ENCODE measurements around the gene ZNF37A. TPM values are rescaled to one million over a fixed set of nuclear protein-coding genes. Genes with fewer than 3 reads are reported as not detected.
"Not testable (repeated sequence)": the region's sequence is repeated elsewhere in the genome, so short reads cannot be mapped to it uniquely, and the experiment has no call there.

The ZNF37A gene
- polyA plus RNA-seq, 3 donors from 2014 or later, result 0.77 to 5.1 (median 1.8) TPM

GRCh38 chr10:38102880-38103279 lies 8.7 kb downstream of the ZNF37A start:
- no peak overlapping the region for H3K27ac Mint-ChIP-seq
- H3K36me3 Mint-ChIP-seq, result peaks cover 85 to 95% (median 93%) of the 10 kb centered on the region in 3 donors
- peaks cover 28 to 57% (median 48%) of the 10 kb centered on the region in 6 donors for H3K9me3 Mint-ChIP-seq
- peaks cover 6 to 33% of the 10 kb centered on the region in 2 donors for H3K4me1 Mint-ChIP-seq
- DNase-seq, result no peak
- peaks cover 0 to 2% (median 0%) of the 10 kb centered on the region in 3 donors for H3K27me3 Mint-ChIP-seq (ENCODE audit: low read depth in 3 of 3)
- no peak overlapping the region for H3K4me3 Mint-ChIP-seq

GRCh38 chr10:38103756-38104155 lies 9.6 kb downstream of the ZNF37A start:
- Mint-ChIP-seq H3K9me3 (peaks cover 34 to 65% (median 57%) of the 10 kb centered on the region in 6 donors), H3K36me3 (peaks cover 87 to 89% (median 88%) of the 10 kb centered on the region in 3 donors), H3K4me3 (no peak overlapping the region), H3K4me1 (peaks cover 0 to 24% of the 10 kb centered on the region in 2 donors), H3K27ac (no peak overlapping the region), H3K27me3 (ENCODE audit: low read depth in 3 of 3) (peaks cover 0 to 2% (median 0%) of the 10 kb centered on the region in 3 donors)
- DNase-seq, result no peak

- no peak for DNase-seq
- Mint-ChIP-seq H3K36me3 (peaks cover 55 to 66% (median 63%) of the 10 kb centered on the region in 3 donors), H3K4me3 (no peak overlapping the region)
Observed at GRCh38 chr10:38112159-38112558, 18.0 kb downstream of the ZNF37A start.

GRCh38 chr10:38118072-38118807 lies 24.1 kb downstream of the ZNF37A start:
- Mint-ChIP-seq H3K9me3 (peaks cover 61 to 98% (median 94%) of the 10 kb centered on the region in 6 donors), H3K27me3 (ENCODE audit: low read depth in 3 of 3) (peaks cover 0 to 1% (median 0%) of the 10 kb centered on the region in 3 donors), H3K36me3 (peaks cover 62 to 67% (median 63%) of the 10 kb centered on the region in 3 donors), H3K4me3 (no peak overlapping the region), H3K4me1 (peaks cover 0 to 2% of the 10 kb centered on the region in 2 donors), H3K27ac (no peak overlapping the region)
- no peak for DNase-seq

More at GRCh38 chr10:38112159-38112558, 18.0 kb downstream of the ZNF37A start:
- Mint-ChIP-seq H3K4me1 (no peaks in the 10 kb centered on the region), H3K27ac (no peak overlapping the region), H3K9me3 (peaks cover 46 to 98% (median 91%) of the 10 kb centered on the region in 6 donors), H3K27me3 (ENCODE audit: low read depth in 3 of 3) (no peaks in the 10 kb centered on the region)

GRCh38 chr10:38119038-38119437 lies 24.9 kb downstream of the ZNF37A start:
- H3K4me1 Mint-ChIP-seq, result peaks cover 0 to 2% of the 10 kb centered on the region in 2 donors
- peaks cover 63 to 99% (median 96%) of the 10 kb centered on the region in 6 donors for H3K9me3 Mint-ChIP-seq
- peaks cover 0 to 1% (median 0%) of the 10 kb centered on the region in 3 donors for H3K27me3 Mint-ChIP-seq (ENCODE audit: low read depth in 3 of 3)
- no peak overlapping the region for H3K27ac Mint-ChIP-seq
- no peak for DNase-seq
- H3K4me3 Mint-ChIP-seq, result no peak overlapping the region
- peaks cover 61 to 68% (median 62%) of the 10 kb centered on the region in 3 donors for H3K36me3 Mint-ChIP-seq

- Mint-ChIP-seq H3K9me3 (peaks cover 35 to 97% (median 89%) of the 10 kb centered on the region in 6 donors), H3K36me3 (peaks cover 13 to 29% (median 25%) of the 10 kb centered on the region in 3 donors), H3K27ac (no peak overlapping the region), H3K4me1 (peaks cover 0 to 1% of the 10 kb centered on the region in 2 donors), H3K27me3 (ENCODE audit: low read depth in 3 of 3) (peaks cover 0 to 2% (median 1%) of the 10 kb centered on the region in 3 donors), H3K4me3 (no peak overlapping the region)
- no peak for DNase-seq
Observed at GRCh38 chr10:38127812-38128211, 33.7 kb downstream of the ZNF37A start.

GRCh38 chr10:38143587-38143986 lies 49.5 kb downstream of the ZNF37A start:
- peaks cover 0 to 7% (median 0%) of the 10 kb centered on the region in 3 donors for H3K36me3 Mint-ChIP-seq
- H3K9me3 Mint-ChIP-seq, result peaks cover 6 to 65% (median 46%) of the 10 kb centered on the region in 6 donors
- H3K4me1 Mint-ChIP-seq, result no peaks in the 10 kb centered on the region
- peaks cover 3 to 5% (median 4%) of the 10 kb centered on the region in 3 donors for H3K27me3 Mint-ChIP-seq (ENCODE audit: low read depth in 3 of 3)
- no peak for DNase-seq
- no peak overlapping the region for H3K27ac Mint-ChIP-seq
- no peak overlapping the region for H3K4me3 Mint-ChIP-seq

GRCh38 chr10:38146579-38147333 lies 52.6 kb downstream of the ZNF37A start:
- H3K36me3 Mint-ChIP-seq, result peaks cover 0 to 3% (median 0%) of the 10 kb centered on the region in 3 donors
- H3K4me3 Mint-ChIP-seq, result no peak overlapping the region
- peaks cover 6 to 52% (median 36%) of the 10 kb centered on the region in 6 donors for H3K9me3 Mint-ChIP-seq
- H3K27ac Mint-ChIP-seq, result no peak overlapping the region
- H3K4me1 Mint-ChIP-seq, result no peaks in the 10 kb centered on the region
- peaks cover 0 to 4% (median 3%) of the 10 kb centered on the region in 3 donors for H3K27me3 Mint-ChIP-seq (ENCODE audit: low read depth in 3 of 3)
- DNase-seq, result no peak

GRCh38 chr10:38147686-38148085 lies 53.5 kb downstream of the ZNF37A start:
- Mint-ChIP-seq H3K27ac (no peak overlapping the region), H3K27me3 (ENCODE audit: low read depth in 3 of 3) (peaks cover 0 to 4% (median 3%) of the 10 kb centered on the region in 3 donors), H3K36me3 (peaks cover 0 to 3% (median 0%) of the 10 kb centered on the region in 3 donors), H3K4me1 (no peaks in the 10 kb centered on the region), H3K4me3 (no peak overlapping the region), H3K9me3 (peaks cover 6 to 50% (median 31%) of the 10 kb centered on the region in 6 donors)
- no peak for DNase-seq

- H3K27me3 Mint-ChIP-seq (ENCODE audit: low read depth in 3 of 3); H3K4me3 Mint-ChIP-seq; H3K27ac Mint-ChIP-seq; DNase-seq; H3K4me1 Mint-ChIP-seq; H3K36me3 Mint-ChIP-seq: not testable (repeated sequence)
- peaks cover 10 to 31% (median 24%) of the 10 kb centered on the region in 6 donors for H3K9me3 Mint-ChIP-seq
Observed at GRCh38 chr10:38150891-38151463, 56.8 kb downstream of the ZNF37A start.

- no peak overlapping the region for H3K27ac Mint-ChIP-seq
- H3K4me3 Mint-ChIP-seq, result no peak overlapping the region
- H3K9me3 Mint-ChIP-seq, result peaks cover 15 to 44% (median 32%) of the 10 kb centered on the region in 6 donors
- no peak for DNase-seq
- H3K4me1 Mint-ChIP-seq, result no peaks in the 10 kb centered on the region
- H3K36me3 Mint-ChIP-seq, result peaks cover 0 to 9% (median 3%) of the 10 kb centered on the region in 3 donors
- H3K27me3 Mint-ChIP-seq (ENCODE audit: low read depth in 3 of 3), result peaks cover 0 to 2% (median 0%) of the 10 kb centered on the region in 3 donors
Observed at GRCh38 chr10:38156416-38157269, 62.5 kb downstream of the ZNF37A start.

- no peak for DNase-seq
- no peak overlapping the region for H3K4me3 Mint-ChIP-seq
- no peak overlapping the region for H3K27ac Mint-ChIP-seq
- H3K36me3 Mint-ChIP-seq, result peaks cover 0 to 9% (median 3%) of the 10 kb centered on the region in 3 donors
- peaks cover 15 to 48% (median 34%) of the 10 kb centered on the region in 6 donors for H3K9me3 Mint-ChIP-seq
- H3K27me3 Mint-ChIP-seq (ENCODE audit: low read depth in 3 of 3), result peaks cover 0 to 2% (median 0%) of the 10 kb centered on the region in 3 donors
- H3K4me1 Mint-ChIP-seq, result no peaks in the 10 kb centered on the region
Observed at GRCh38 chr10:38157270-38157685, 63.1 kb downstream of the ZNF37A start.

- Mint-ChIP-seq H3K4me1 (no peaks in the 10 kb centered on the region), H3K27ac (no peak overlapping the region), H3K36me3 (peaks cover 0 to 9% (median 3%) of the 10 kb centered on the region in 3 donors), H3K27me3 (ENCODE audit: low read depth in 3 of 3) (no peaks in the 10 kb centered on the region), H3K9me3 (peaks cover 13 to 48% (median 32%) of the 10 kb centered on the region in 6 donors), H3K4me3 (no peak overlapping the region)
- no peak for DNase-seq
Observed at GRCh38 chr10:38159004-38159403, 64.9 kb downstream of the ZNF37A start.
